ENCODE results near the gene DNM3. TPM values are rescaled to one million over a fixed set of nuclear protein-coding genes. Genes with fewer than 3 reads are reported as not detected.

The DNM3 gene
- total RNA-seq, 1 donor = 0.72 TPM

DNA sequence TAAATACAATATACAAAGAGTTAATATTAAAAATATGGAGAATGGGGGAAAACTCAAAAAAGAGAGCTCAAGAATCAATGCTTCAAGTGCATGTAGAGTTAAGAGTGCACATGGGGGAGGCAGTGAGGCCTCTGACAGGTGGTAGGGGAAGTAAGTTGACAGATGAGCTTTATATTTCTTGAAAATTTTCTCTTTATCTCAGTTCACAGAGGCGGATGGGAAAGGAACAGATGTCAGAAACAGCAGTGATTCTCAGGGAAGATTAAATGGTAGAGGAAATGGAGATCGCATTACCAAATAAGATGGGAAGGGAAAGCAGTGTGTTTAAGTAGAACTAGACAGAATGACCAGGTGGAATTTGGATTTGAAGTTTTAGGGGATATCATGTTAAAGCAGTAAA lies 379.1 kb downstream of the DNM3 start:
- H3K4me3 ChIP-seq (ENCODE audit: insufficient read depth, low read length) = no peak overlapping the region
- H4K20me1 ChIP-seq (ENCODE audit: insufficient read depth, low read length) = no peaks in the 10 kb centered on the region
- no peaks in the 10 kb centered on the region for H3K4me1 ChIP-seq (ENCODE audit: insufficient read depth, low read length)
- no peaks in the 10 kb centered on the region for H3K79me2 ChIP-seq (ENCODE audit: insufficient read depth, low read length)
- DNase-seq (ENCODE audit: insufficient read length, low spot score, missing footprints) = no peak
- H3K27ac ChIP-seq (ENCODE audit: low read depth, low read length) = no peak overlapping the region
- no peak overlapping the region for H3K4me2 ChIP-seq (ENCODE audit: insufficient read depth, low read length)
- H3K36me3 ChIP-seq (ENCODE audit: insufficient read depth, low read length) = no peaks in the 10 kb centered on the region
- H3K9me3 ChIP-seq (ENCODE audit: low read depth, low read length) = no peaks in the 10 kb centered on the region
- TF ChIP-seq, protein P1, sequence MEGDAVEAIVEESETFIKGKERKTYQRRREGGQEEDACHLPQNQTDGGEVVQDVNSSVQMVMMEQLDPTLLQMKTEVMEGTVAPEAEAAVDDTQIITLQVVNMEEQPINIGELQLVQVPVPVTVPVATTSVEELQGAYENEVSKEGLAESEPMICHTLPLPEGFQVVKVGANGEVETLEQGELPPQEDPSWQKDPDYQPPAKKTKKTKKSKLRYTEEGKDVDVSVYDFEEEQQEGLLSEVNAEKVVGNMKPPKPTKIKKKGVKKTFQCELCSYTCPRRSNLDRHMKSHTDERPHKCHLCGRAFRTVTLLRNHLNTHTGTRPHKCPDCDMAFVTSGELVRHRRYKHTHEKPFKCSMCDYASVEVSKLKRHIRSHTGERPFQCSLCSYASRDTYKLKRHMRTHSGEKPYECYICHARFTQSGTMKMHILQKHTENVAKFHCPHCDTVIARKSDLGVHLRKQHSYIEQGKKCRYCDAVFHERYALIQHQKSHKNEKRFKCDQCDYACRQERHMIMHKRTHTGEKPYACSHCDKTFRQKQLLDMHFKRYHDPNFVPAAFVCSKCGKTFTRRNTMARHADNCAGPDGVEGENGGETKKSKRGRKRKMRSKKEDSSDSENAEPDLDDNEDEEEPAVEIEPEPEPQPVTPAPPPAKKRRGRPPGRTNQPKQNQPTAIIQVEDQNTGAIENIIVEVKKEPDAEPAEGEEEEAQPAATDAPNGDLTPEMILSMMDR (IDR thresholded peaks at IDR 0.05; ENCODE audit: extremely low read depth, low read depth, low read length) = no peak
- H2AFZ ChIP-seq (ENCODE audit: low read length) = no peak overlapping the region
- no peaks in the 10 kb centered on the region for H3K27me3 ChIP-seq (ENCODE audit: insufficient read depth, low read length)

DNA sequence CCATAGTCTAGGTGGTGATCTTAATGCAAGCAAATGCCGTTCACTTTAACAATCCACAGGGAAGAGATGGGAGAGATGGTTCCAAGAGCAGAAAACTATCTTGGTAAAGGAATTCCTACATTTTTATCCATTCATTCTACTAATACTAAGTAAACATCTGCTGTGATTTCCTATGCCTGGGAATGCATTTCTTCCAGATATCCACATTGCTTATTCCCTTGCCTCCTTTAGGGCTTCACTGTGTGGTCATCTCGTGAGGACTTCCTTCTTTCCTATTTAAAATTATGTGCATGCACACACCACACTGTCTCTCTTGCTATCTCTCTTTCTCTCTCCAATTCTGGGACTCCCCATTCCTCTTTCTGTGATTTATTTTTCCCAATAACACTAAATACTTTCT lies 380.1 kb downstream of the DNM3 start:
- Histone ChIP-seq H3K36me3 (ENCODE audit: insufficient read depth, low read length) (no peaks in the 10 kb centered on the region), H3K4me2 (ENCODE audit: insufficient read depth, low read length) (no peak overlapping the region), H3K27me3 (ENCODE audit: insufficient read depth, low read length) (no peaks in the 10 kb centered on the region), H4K20me1 (ENCODE audit: insufficient read depth, low read length) (no peaks in the 10 kb centered on the region), H2AFZ (ENCODE audit: low read length) (no peak overlapping the region), H3K4me1 (ENCODE audit: insufficient read depth, low read length) (no peaks in the 10 kb centered on the region), H3K4me3 (ENCODE audit: insufficient read depth, low read length) (no peak overlapping the region), H3K27ac (ENCODE audit: low read depth, low read length) (no peak overlapping the region), H3K9me3 (ENCODE audit: low read depth, low read length) (no peaks in the 10 kb centered on the region), H3K79me2 (ENCODE audit: insufficient read depth, low read length) (no peaks in the 10 kb centered on the region)
- TF ChIP-seq, protein P1 (IDR thresholded peaks at IDR 0.05; ENCODE audit: extremely low read depth, low read depth, low read length) = no peak
- no peak for DNase-seq (ENCODE audit: insufficient read length, low spot score, missing footprints)

DNA sequence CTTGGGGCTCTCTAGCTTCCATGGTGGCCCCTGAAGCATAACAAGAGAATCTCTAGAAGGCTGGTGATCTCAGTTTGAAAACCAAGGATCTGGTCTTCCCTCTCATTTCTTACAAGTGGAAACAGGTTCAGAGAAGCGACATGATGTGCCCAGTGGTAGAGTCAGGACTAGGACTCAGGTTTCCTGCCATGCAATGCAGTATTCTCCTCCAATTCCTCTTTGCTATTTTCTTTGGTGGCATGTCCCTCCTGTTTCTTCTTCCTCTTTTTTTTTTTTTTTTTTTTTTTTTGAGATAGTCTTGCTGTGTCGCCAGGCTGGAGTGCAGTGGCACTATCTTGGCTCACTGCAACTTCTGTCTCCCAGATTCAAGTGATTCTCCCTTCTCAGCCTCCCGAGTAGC lies 383.6 kb downstream of the DNM3 start:
- TF ChIP-seq, protein P1 (IDR thresholded peaks at IDR 0.05; ENCODE audit: extremely low read depth, low read depth, low read length) = no peak
- Histone ChIP-seq H3K27me3 (ENCODE audit: insufficient read depth, low read length) (no peaks in the 10 kb centered on the region), H3K9me3 (ENCODE audit: low read depth, low read length) (no peaks in the 10 kb centered on the region), H3K79me2 (ENCODE audit: insufficient read depth, low read length) (no peaks in the 10 kb centered on the region), H4K20me1 (ENCODE audit: insufficient read depth, low read length) (no peaks in the 10 kb centered on the region), H3K4me2 (ENCODE audit: insufficient read depth, low read length) (no peak overlapping the region), H3K27ac (ENCODE audit: low read depth, low read length) (no peak overlapping the region), H3K4me1 (ENCODE audit: insufficient read depth, low read length) (no peaks in the 10 kb centered on the region), H3K36me3 (ENCODE audit: insufficient read depth, low read length) (no peaks in the 10 kb centered on the region), H2AFZ (ENCODE audit: low read length) (no peak overlapping the region), H3K4me3 (ENCODE audit: insufficient read depth, low read length) (no peak overlapping the region)
- no peak for DNase-seq (ENCODE audit: insufficient read length, low spot score, missing footprints)

DNA sequence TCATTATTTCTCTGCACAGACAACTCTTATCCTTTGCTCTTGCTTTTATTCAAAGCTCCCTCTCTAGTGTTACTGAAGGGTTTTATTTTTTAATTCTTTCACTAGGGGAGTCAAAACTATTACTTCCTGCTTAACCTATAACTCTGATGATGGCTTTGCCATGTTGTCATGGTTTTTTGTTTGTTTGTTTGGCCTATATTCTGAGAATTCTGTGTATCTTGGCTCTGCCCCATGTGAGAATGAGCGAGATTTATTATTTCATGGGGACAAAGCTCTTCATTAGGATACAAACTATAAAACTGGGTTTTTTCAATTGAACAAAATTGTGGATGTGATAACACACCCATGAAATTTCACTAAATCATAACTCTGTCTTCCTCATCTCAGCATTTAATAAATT lies 388.6 kb downstream of the DNM3 start:
- TF ChIP-seq, protein P1 (IDR thresholded peaks at IDR 0.05; ENCODE audit: extremely low read depth, low read depth, low read length) = no peak
- Histone ChIP-seq H3K27me3 (ENCODE audit: insufficient read depth, low read length) (no peaks in the 10 kb centered on the region), H3K27ac (ENCODE audit: low read depth, low read length) (no peak overlapping the region), H3K9me3 (ENCODE audit: low read depth, low read length) (no peaks in the 10 kb centered on the region), H3K4me1 (ENCODE audit: insufficient read depth, low read length) (no peaks in the 10 kb centered on the region), H3K4me2 (ENCODE audit: insufficient read depth, low read length) (no peak overlapping the region), H3K79me2 (ENCODE audit: insufficient read depth, low read length) (no peaks in the 10 kb centered on the region), H2AFZ (ENCODE audit: low read length) (no peak overlapping the region), H3K4me3 (ENCODE audit: insufficient read depth, low read length) (no peak overlapping the region), H3K36me3 (ENCODE audit: insufficient read depth, low read length) (no peaks in the 10 kb centered on the region), H4K20me1 (ENCODE audit: insufficient read depth, low read length) (no peaks in the 10 kb centered on the region)
- no peak for DNase-seq (ENCODE audit: insufficient read length, low spot score, missing footprints)

Data from osteoblast (primary cell).